Measurements from ENCODE around the gene MCRS1.

The MCRS1 gene

DNA sequence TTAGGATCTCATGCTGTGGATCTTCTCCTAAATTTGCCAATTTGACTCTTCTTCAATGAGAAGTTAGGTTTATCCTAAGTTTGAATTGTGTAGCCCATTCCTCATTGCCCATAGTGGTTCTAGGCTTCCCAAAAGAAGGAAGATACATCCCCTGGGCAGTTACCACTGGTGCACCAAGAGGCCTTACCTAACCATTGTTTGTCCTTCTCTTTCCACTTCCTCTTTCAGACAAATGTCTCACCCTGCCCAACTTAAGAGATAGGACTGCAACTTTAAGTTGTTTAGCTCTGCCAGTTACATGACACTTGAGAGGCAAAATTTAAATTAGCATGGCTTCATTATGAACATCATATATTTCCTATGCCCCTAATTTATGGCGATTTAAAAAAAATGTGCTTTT lies 38.5 kb downstream of the MCRS1 start:
- Histone ChIP-seq H3K27me3 (ENCODE audit: insufficient read depth, low read length, poor library complexity, severe bottlenecking) (no peaks in the 10 kb centered on the region), H3K79me2 (ENCODE audit: insufficient read depth, low read length) (no peaks in the 10 kb centered on the region), H3K4me3 (ENCODE audit: low read length, poor library complexity, severe bottlenecking) (no peak overlapping the region), H3K9ac (ENCODE audit: low read depth, low read length, poor library complexity, severe bottlenecking) (no peak overlapping the region), H3K4me2 (ENCODE audit: low read depth, low read length, poor library complexity, severe bottlenecking) (no peak overlapping the region), H4K20me1 (ENCODE audit: insufficient read depth, low read length, poor library complexity, severe bottlenecking) (no peaks in the 10 kb centered on the region), H3K4me1 (ENCODE audit: insufficient read depth, low read length, poor library complexity, severe bottlenecking) (no peaks in the 10 kb centered on the region), H3K9me3 (ENCODE audit: insufficient read depth, low read depth, low read length) (no peaks in the 10 kb centered on the region), H3K36me3 (ENCODE audit: insufficient read depth, low read length) (peaks cover 21% of the 10 kb centered on the region; the same call in 1 of the 2 replicates), H3F3A (ENCODE audit: low read depth) (no peaks in the 10 kb centered on the region), H3K9me2 (replicated peaks; ENCODE audit: low read depth, low read length) (no peaks in the 10 kb centered on the region), H2AFZ (ENCODE audit: low read length) (no peak overlapping the region)
- TF ChIP-seq CTCF (conservative IDR thresholded peaks at IDR 0.05; ENCODE audit: low read length) (no peak), EZH2phosphoT487 (IDR thresholded peaks at IDR 0.05; ENCODE audit: borderline replicate concordance) (no peak)

- no peak overlapping the region for H3K9ac ChIP-seq (ENCODE audit: low read depth, low read length, poor library complexity, severe bottlenecking)
- H2AFZ ChIP-seq (ENCODE audit: low read length) = no peak overlapping the region
- peaks cover 27% of the 10 kb centered on the region; the same call in 1 of the 2 replicates for H3K36me3 ChIP-seq (ENCODE audit: insufficient read depth, low read length)
- H3F3A ChIP-seq (ENCODE audit: low read depth) = no peaks in the 10 kb centered on the region
- TF ChIP-seq EZH2phosphoT487 (IDR thresholded peaks at IDR 0.05; ENCODE audit: borderline replicate concordance) (no peak), CTCF (conservative IDR thresholded peaks at IDR 0.05; ENCODE audit: low read length) (no peak)
- no peaks in the 10 kb centered on the region for H4K20me1 ChIP-seq (ENCODE audit: insufficient read depth, low read length, poor library complexity, severe bottlenecking)
- no peaks in the 10 kb centered on the region for H3K9me2 ChIP-seq (replicated peaks; ENCODE audit: low read depth, low read length)
- no peaks in the 10 kb centered on the region for H3K9me3 ChIP-seq (ENCODE audit: insufficient read depth, low read depth, low read length)
- no peak overlapping the region for H3K4me3 ChIP-seq (ENCODE audit: low read length, poor library complexity, severe bottlenecking)
- no peaks in the 10 kb centered on the region for H3K4me1 ChIP-seq (ENCODE audit: insufficient read depth, low read length, poor library complexity, severe bottlenecking)
- no peaks in the 10 kb centered on the region for H3K79me2 ChIP-seq (ENCODE audit: insufficient read depth, low read length)
- no peaks in the 10 kb centered on the region for H3K27me3 ChIP-seq (ENCODE audit: insufficient read depth, low read length, poor library complexity, severe bottlenecking)
- H3K4me2 ChIP-seq (ENCODE audit: low read depth, low read length, poor library complexity, severe bottlenecking) = no peak overlapping the region
These were observed 40.4 kb downstream of the MCRS1 start for GRCh38 chr12:49527361-49528130.

DNA sequence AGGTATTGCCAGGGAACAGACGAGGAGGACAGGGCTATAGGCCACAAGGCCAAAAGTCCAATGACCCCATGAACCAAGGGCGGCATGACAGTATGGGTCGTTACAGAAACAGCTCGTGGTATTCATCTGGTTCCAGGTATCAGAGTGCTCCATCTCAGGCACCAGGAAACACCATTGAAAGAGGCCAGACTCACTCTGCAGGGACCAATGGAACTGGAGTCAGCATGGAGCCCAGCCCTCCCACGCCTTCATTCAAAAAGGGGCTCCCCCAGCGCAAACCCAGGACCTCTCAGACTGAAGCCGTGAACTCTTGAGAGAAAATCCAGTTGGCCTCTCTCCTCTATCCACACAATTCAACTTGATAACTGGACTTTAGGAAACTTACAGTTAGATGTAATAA lies 42.0 kb downstream of the MCRS1 start:
- no peaks in the 10 kb centered on the region for H3K4me1 ChIP-seq (ENCODE audit: insufficient read depth, low read length, poor library complexity, severe bottlenecking)
- H3K9me2 ChIP-seq (replicated peaks; ENCODE audit: low read depth, low read length) = no peaks in the 10 kb centered on the region
- H3K9me3 ChIP-seq (ENCODE audit: insufficient read depth, low read depth, low read length) = no peaks in the 10 kb centered on the region
- H3K9ac ChIP-seq (ENCODE audit: low read depth, low read length, poor library complexity, severe bottlenecking) = no peak overlapping the region
- TF ChIP-seq EZH2phosphoT487 (IDR thresholded peaks at IDR 0.05; ENCODE audit: borderline replicate concordance) (no peak), CTCF (conservative IDR thresholded peaks at IDR 0.05; ENCODE audit: low read length) (no peak)
- H3K4me3 ChIP-seq (ENCODE audit: low read length, poor library complexity, severe bottlenecking) = no peak overlapping the region
- no peaks in the 10 kb centered on the region for H3K79me2 ChIP-seq (ENCODE audit: insufficient read depth, low read length)
- H3K36me3 ChIP-seq (ENCODE audit: insufficient read depth, low read length) = peaks cover 29% of the 10 kb centered on the region; the same call in 1 of the 2 replicates
- no peaks in the 10 kb centered on the region for H4K20me1 ChIP-seq (ENCODE audit: insufficient read depth, low read length, poor library complexity, severe bottlenecking)
- no peaks in the 10 kb centered on the region for H3K27me3 ChIP-seq (ENCODE audit: insufficient read depth, low read length, poor library complexity, severe bottlenecking)
- H3K4me2 ChIP-seq (ENCODE audit: low read depth, low read length, poor library complexity, severe bottlenecking) = no peak overlapping the region
- no peak overlapping the region for H2AFZ ChIP-seq (ENCODE audit: low read length)
- no peaks in the 10 kb centered on the region for H3F3A ChIP-seq (ENCODE audit: low read depth)

Measured in Loucy (cell line).